K562 (cell line): Measurements from ENCODE around the gene ALDH3B2.
"Not testable (repeated sequence)": the region's sequence is repeated elsewhere in the genome, so short reads cannot be mapped to it uniquely, and the experiment has no call there.

Experiments used
- BCOR ChIP-seq: fragments of 450-650 bp; IDR thresholded peaks from 2 replicates; pipeline ENCODE4 v1.6.1; 2016
- CBFB ChIP-seq: sonication (generic); formaldehyde crosslinking; IDR thresholded peaks from 2 replicates; pipeline ENCODE4 v1.4.0; 2020; ENCODE audit warnings: mild to moderate bottlenecking, missing genetic modification reagents
- HDGF ChIP-seq: fragments of 450-650 bp; IDR thresholded peaks from 2 replicates; pipeline ENCODE4 v1.6.1; 2016
- JUND ChIP-seq, 2 experiments: IDR thresholded peaks; 2 replicates in 1 of 2; 3 replicates in 1 of 2; pipeline ENCODE4 v1.6.1; 2011; ENCODE audit warnings: borderline replicate concordance in 2 of 2, low read depth in 2 of 2, low read length in 2 of 2, improper control_type of control experiment in 1 of 2, missing biosample characterization in 1 of 2, missing genetic modification characterization in 1 of 2, missing genetic modification reagents in 1 of 2
- MAZ ChIP-seq, 2 experiments: fragments of 450-650 bp in 1 of 2; sonication (generic) in 1 of 2; formaldehyde crosslinking; IDR thresholded peaks in 1 of 2; conservative IDR thresholded peaks in 1 of 2; 2 replicates each; pipeline versions ENCODE4 v1.4.0 to v1.5.0; 2020; ENCODE audit warnings: mild to moderate bottlenecking in 1 of 2, missing genetic modification reagents in 1 of 2
- POLR2A ChIP-seq: fragments of 450-650 bp; conservative IDR thresholded peaks from 2 replicates; pipeline ENCODE4 v1.6.1; 2016
- TEAD4 ChIP-seq, 2 experiments: sonication (generic) in 1 of 2; formaldehyde crosslinking in 1 of 2; IDR thresholded peaks; 2 replicates each; pipeline versions ENCODE4 v1.6.1 to v1.8.0; 2012 to 2022; ENCODE audit warnings: borderline replicate concordance in 1 of 2, inconsistent platforms in 1 of 2, low read length in 1 of 2, mild to moderate bottlenecking in 1 of 2, missing genetic modification reagents in 1 of 2
- ZNF780A ChIP-seq: fragments of 250-450 bp; sonication (Bioruptor Pico); IDR thresholded peaks from 2 replicates; pipeline ENCODE4 v1.5.0; 2021; ENCODE audit warnings: mild to moderate bottlenecking
- TF ChIP-seq, protein P1 (sequence below): IDR thresholded peaks from 2 replicates; pipeline ENCODE4 v1.6.1; 2016; ENCODE audit warnings: missing genetic modification characterization, missing compliant biosample characterization
- TF ChIP-seq, protein P2 (sequence below), 3 experiments: IDR thresholded peaks in 2 of 3; conservative IDR thresholded peaks in 1 of 3; 2 replicates each; pipeline ENCODE4 v1.5.1; 2011 to 2012; ENCODE audit warnings: low read length in 3 of 3, mild to moderate bottlenecking in 3 of 3, control low read depth in 2 of 3, improper control_type of control experiment in 1 of 3, inconsistent platforms in 1 of 3, low read depth in 1 of 3, mixed read lengths in 1 of 3, moderate library complexity in 1 of 3; ENCODE audit not compliant: insufficient read depth in 2 of 3
- TF ChIP-seq, protein P3 (sequence below): sonication (generic); formaldehyde crosslinking; IDR thresholded peaks from 2 replicates; pipeline ENCODE4 v1.8.0; 2022; ENCODE audit warnings: mild to moderate bottlenecking, missing genetic modification reagents
- TF ChIP-seq, protein P4 (sequence below), 2 experiments: IDR thresholded peaks; 2 replicates each; pipeline ENCODE4 v1.6.1; 2012; ENCODE audit warnings: improper control_type of control experiment in 2 of 2, low read depth in 2 of 2, low read length in 2 of 2, borderline replicate concordance in 1 of 2
- TF ChIP-seq, protein P5 (sequence below): fragments of 450-650 bp; conservative IDR thresholded peaks from 2 replicates; pipeline ENCODE4 v1.6.1; 2016; ENCODE audit warnings: missing genetic modification characterization, low read depth, mild to moderate bottlenecking, missing compliant biosample characterization, moderate library complexity
- TF ChIP-seq, protein P6 (sequence below): fragments of 450-650 bp; formaldehyde crosslinking; IDR thresholded peaks from 2 replicates; pipeline ENCODE4 v1.4.0; 2020; ENCODE audit warnings: mild to moderate bottlenecking

DNA sequence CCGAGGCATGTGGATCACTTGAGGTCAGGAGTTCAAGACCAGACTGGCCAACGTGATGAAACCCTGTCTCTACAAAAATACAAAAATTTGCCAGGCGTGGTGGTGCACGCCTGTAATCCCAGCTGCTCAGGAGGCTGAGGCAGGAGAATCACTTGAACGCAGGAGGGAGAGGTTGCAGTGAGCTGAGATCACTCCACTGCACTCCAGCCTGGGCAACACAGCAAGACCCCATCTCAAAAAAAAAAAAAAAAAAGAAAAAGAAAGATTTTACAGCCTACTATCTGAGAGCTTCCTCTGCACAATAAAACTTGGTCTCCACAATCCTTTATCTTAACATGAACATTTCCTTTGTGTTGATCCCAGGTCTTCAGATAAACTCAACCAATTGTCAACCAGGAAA lies 13.7 kb downstream of the ALDH3B2 start:
- TF ChIP-seq BCOR; MAZ (CRISPR knock-in tag; conservative IDR thresholded peaks at IDR 0.05 in 1 of 2, IDR thresholded peaks at IDR 0.05 in 1 of 2); CBFB (CRISPR knock-in tag); ZNF780A; POLR2A; HDGF; TEAD4 (IDR thresholded peaks at IDR 0.05; ENCODE audit: low read length); TEAD4 (CRISPR knock-in tag; IDR thresholded peaks at IDR 0.05; ENCODE audit: borderline replicate concordance); JUND (IDR thresholded peaks at IDR 0.05; ENCODE audit: borderline replicate concordance, low read depth, low read length); JUND (tag; IDR thresholded peaks at IDR 0.05; ENCODE audit: borderline replicate concordance, low read depth, low read length): not testable (repeated sequence)
- TF ChIP-seq, protein P1, sequence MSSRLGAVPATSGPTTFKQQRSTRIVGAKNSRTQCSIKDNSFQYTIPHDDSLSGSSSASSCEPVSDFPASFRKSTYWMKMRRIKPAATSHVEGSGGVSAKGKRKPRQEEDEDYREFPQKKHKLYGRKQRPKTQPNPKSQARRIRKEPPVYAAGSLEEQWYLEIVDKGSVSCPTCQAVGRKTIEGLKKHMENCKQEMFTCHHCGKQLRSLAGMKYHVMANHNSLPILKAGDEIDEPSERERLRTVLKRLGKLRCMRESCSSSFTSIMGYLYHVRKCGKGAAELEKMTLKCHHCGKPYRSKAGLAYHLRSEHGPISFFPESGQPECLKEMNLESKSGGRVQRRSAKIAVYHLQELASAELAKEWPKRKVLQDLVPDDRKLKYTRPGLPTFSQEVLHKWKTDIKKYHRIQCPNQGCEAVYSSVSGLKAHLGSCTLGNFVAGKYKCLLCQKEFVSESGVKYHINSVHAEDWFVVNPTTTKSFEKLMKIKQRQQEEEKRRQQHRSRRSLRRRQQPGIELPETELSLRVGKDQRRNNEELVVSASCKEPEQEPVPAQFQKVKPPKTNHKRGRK (tag) = not testable (repeated sequence)
- TF ChIP-seq, protein P2, sequence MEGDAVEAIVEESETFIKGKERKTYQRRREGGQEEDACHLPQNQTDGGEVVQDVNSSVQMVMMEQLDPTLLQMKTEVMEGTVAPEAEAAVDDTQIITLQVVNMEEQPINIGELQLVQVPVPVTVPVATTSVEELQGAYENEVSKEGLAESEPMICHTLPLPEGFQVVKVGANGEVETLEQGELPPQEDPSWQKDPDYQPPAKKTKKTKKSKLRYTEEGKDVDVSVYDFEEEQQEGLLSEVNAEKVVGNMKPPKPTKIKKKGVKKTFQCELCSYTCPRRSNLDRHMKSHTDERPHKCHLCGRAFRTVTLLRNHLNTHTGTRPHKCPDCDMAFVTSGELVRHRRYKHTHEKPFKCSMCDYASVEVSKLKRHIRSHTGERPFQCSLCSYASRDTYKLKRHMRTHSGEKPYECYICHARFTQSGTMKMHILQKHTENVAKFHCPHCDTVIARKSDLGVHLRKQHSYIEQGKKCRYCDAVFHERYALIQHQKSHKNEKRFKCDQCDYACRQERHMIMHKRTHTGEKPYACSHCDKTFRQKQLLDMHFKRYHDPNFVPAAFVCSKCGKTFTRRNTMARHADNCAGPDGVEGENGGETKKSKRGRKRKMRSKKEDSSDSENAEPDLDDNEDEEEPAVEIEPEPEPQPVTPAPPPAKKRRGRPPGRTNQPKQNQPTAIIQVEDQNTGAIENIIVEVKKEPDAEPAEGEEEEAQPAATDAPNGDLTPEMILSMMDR (IDR thresholded peaks at IDR 0.05 in 2 of 3, conservative IDR thresholded peaks at IDR 0.05 in 1 of 3; ENCODE audit: insufficient read depth in 2 of 3, low read depth in 1 of 3, low read length in 3 of 3) = not testable (repeated sequence)
- TF ChIP-seq, protein P3, sequence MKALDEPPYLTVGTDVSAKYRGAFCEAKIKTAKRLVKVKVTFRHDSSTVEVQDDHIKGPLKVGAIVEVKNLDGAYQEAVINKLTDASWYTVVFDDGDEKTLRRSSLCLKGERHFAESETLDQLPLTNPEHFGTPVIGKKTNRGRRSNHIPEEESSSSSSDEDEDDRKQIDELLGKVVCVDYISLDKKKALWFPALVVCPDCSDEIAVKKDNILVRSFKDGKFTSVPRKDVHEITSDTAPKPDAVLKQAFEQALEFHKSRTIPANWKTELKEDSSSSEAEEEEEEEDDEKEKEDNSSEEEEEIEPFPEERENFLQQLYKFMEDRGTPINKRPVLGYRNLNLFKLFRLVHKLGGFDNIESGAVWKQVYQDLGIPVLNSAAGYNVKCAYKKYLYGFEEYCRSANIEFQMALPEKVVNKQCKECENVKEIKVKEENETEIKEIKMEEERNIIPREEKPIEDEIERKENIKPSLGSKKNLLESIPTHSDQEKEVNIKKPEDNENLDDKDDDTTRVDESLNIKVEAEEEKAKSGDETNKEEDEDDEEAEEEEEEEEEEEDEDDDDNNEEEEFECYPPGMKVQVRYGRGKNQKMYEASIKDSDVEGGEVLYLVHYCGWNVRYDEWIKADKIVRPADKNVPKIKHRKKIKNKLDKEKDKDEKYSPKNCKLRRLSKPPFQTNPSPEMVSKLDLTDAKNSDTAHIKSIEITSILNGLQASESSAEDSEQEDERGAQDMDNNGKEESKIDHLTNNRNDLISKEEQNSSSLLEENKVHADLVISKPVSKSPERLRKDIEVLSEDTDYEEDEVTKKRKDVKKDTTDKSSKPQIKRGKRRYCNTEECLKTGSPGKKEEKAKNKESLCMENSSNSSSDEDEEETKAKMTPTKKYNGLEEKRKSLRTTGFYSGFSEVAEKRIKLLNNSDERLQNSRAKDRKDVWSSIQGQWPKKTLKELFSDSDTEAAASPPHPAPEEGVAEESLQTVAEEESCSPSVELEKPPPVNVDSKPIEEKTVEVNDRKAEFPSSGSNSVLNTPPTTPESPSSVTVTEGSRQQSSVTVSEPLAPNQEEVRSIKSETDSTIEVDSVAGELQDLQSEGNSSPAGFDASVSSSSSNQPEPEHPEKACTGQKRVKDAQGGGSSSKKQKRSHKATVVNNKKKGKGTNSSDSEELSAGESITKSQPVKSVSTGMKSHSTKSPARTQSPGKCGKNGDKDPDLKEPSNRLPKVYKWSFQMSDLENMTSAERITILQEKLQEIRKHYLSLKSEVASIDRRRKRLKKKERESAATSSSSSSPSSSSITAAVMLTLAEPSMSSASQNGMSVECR = not testable (repeated sequence)
- TF ChIP-seq, protein P4, sequence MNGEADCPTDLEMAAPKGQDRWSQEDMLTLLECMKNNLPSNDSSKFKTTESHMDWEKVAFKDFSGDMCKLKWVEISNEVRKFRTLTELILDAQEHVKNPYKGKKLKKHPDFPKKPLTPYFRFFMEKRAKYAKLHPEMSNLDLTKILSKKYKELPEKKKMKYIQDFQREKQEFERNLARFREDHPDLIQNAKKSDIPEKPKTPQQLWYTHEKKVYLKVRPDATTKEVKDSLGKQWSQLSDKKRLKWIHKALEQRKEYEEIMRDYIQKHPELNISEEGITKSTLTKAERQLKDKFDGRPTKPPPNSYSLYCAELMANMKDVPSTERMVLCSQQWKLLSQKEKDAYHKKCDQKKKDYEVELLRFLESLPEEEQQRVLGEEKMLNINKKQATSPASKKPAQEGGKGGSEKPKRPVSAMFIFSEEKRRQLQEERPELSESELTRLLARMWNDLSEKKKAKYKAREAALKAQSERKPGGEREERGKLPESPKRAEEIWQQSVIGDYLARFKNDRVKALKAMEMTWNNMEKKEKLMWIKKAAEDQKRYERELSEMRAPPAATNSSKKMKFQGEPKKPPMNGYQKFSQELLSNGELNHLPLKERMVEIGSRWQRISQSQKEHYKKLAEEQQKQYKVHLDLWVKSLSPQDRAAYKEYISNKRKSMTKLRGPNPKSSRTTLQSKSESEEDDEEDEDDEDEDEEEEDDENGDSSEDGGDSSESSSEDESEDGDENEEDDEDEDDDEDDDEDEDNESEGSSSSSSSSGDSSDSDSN (IDR thresholded peaks at IDR 0.05; ENCODE audit: borderline replicate concordance in 1 of 2, low read depth in 2 of 2, low read length in 2 of 2) = not testable (repeated sequence)
- TF ChIP-seq, protein P5, sequence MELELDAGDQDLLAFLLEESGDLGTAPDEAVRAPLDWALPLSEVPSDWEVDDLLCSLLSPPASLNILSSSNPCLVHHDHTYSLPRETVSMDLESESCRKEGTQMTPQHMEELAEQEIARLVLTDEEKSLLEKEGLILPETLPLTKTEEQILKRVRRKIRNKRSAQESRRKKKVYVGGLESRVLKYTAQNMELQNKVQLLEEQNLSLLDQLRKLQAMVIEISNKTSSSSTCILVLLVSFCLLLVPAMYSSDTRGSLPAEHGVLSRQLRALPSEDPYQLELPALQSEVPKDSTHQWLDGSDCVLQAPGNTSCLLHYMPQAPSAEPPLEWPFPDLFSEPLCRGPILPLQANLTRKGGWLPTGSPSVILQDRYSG (tag) = not testable (repeated sequence)
- TF ChIP-seq, protein P6, sequence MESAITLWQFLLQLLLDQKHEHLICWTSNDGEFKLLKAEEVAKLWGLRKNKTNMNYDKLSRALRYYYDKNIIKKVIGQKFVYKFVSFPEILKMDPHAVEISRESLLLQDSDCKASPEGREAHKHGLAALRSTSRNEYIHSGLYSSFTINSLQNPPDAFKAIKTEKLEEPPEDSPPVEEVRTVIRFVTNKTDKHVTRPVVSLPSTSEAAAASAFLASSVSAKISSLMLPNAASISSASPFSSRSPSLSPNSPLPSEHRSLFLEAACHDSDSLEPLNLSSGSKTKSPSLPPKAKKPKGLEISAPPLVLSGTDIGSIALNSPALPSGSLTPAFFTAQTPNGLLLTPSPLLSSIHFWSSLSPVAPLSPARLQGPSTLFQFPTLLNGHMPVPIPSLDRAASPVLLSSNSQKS (CRISPR knock-in tag) = not testable (repeated sequence)
